CD4-positive, alpha-beta T cell treated with Interleukin-17A for 1 hour (primary cell): ENCODE measurements around the gene ST6GALNAC4.
A peak's percentile ranks its signal among the peaks of the same experiment; 100 is the strongest.

Source experiments
- DNase-seq: peaks from one replicate; pipeline ENCODE4 v3.0.0-alpha.2; 2020

ST6GALNAC4 gene

GRCh38 chr9:127945942-127946341, 29.1 kb upstream of the ST6GALNAC4 start:
- DNase-seq = no peak

- no peak for DNase-seq
Measured at GRCh38 chr9:127945338-127945737, 28.5 kb upstream of the ST6GALNAC4 start.

- DNase-seq = no peak
Measured at GRCh38 chr9:127944586-127945218, 27.9 kb upstream of the ST6GALNAC4 start.

DNA sequence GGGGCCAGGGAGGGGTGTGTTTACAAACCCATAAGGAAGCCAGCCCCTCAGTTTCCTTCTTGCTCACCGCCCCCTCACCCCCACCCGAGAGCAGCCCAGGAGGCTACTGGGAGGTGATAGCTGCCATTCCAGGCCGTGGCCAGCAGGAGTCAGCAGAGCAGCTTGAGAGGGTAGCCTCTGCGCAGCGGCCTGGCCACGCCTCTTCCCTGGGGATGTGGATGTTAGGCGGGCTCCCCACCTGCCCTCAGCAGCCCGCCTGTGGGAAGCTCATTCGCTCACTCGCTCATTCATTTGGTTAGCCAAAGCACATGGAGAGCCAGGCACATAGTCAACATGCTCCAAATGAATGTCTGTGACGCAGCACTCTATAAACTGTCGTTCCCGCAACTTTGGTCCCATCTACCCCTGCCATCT, 26.9 kb upstream of the ST6GALNAC4 start:
- DNase-seq = peak; percentile 76

DNA sequence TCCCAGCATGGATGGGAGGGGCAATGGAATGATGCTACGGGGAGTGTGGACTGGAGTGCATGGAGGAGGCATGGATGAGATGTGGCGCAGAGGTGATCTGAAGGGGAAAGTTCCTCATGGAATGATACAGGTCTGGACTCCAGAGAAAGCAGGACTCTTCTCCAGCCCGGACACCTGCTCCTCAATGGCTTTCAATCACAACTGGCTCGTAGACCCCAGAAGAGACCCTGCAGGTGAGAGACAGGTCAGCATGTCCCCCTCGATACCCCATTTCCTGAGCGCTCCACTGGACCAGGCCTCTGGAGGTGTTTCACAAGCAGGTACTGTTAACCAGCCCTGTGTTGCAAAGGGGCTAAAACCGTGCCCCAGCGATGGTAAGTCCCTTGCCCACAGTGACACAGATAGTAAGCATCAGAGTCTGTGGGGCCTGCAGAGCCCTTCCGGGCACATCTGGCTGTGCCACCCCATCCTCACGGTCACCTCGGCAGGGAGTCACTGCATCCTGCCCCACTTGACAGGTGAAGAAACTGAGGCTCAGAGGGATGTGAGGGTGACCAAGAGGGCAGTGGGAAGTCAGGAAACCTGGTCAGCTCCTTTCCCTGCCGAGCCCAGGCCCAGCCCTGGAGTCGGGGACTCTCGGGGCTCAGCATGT, 26.3 kb upstream of the ST6GALNAC4 start:
- no peak for DNase-seq

- DNase-seq = peak; percentile 61
Measured at GRCh38 chr9:127942216-127943010, 25.6 kb upstream of the ST6GALNAC4 start.

DNA sequence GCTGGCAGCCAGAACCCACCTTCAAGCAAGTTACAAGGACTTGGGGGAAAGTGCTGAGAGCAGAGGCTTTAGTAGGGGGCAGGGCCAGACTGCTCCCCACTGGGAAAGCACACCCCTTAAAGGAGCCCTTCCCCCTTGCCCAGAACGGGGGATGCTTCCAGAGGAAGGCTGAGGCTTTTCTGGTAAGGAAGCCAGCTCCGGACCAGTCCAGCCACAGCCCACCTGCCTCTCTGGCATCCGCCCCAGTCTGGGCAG, 25.0 kb upstream of the ST6GALNAC4 start:
- no peak for DNase-seq

DNA sequence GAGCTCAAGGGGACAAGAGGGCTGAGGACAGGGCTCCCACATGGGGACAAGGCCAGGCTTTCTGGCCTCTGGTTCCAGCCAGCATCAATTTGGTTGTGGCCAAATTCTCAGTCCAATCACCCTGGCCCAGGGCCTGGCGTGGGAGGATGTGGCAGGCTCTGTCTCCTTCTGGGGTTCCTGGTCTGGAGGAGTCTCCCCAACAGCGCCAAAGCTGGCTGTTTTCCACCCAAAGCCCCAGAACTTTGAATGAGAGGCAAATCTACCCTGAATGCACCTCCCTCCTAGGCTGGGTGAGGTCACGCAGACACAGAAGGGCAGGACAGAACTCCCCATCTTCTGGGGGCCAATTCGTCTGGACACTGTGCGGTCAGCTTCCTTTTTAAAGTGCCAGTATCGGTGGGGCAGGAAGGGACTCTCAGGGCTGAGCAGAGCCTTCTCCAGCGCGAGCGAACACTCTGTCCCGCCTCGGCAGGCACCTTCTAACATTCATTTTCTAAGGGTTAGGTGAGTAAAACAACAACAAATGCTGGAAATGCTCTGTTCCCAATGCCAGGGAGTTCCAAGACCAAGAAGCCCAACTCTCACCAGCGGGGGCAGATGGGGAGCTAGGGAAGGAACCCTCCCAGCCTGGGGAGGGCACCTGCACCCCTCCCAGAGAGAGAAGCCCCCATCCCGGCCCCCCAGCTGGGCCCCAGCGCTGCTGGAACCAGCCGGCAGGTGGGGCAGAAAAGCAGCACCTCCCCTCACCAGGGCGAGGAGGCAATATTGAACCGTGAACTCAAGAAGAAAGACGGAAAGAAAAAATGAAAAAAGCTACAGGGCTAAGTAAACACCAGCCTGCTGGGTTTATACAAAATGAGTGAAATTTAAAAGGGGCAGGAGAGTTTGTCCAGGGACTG, 24.5 kb upstream of the ST6GALNAC4 start:
- no peak for DNase-seq

DNA sequence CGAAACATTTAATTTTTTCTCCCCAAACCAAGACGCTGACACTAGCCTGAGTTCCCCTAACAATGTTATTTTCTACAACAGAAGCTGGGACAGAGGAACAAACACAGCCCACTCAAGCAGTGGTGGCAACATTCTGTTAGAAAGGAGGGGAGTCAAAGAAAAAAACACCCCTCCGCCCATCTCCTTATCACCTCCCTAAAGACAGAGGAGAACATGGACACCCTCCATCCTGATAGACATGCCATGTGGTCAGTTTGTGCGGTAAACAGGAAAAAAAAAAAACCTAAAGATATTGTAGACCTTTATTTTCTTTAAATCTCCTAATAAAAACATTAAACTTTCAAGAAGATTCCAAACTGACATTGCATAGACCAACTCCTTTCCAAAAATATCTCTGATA, 23.8 kb upstream of the ST6GALNAC4 start:
- DNase-seq = no peak

GRCh38 chr9:127938298-127938690, 21.5 kb upstream of the ST6GALNAC4 start:
- no peak for DNase-seq

GRCh38 chr9:127937388-127938297, 20.8 kb upstream of the ST6GALNAC4 start, which contains the start of gene DPM2:
TSS of gene DPM2 (minus strand) at chr9:127937854. CDS start at chr9:127937820, 34 bp downstream.
- DNase-seq = peak; percentile 86

GRCh38 chr9:127937056-127937387, 20.2 kb upstream of the ST6GALNAC4 start:
- no peak for DNase-seq

- no peak for DNase-seq
Measured at GRCh38 chr9:127936347-127936852, 19.6 kb upstream of the ST6GALNAC4 start.

DNA sequence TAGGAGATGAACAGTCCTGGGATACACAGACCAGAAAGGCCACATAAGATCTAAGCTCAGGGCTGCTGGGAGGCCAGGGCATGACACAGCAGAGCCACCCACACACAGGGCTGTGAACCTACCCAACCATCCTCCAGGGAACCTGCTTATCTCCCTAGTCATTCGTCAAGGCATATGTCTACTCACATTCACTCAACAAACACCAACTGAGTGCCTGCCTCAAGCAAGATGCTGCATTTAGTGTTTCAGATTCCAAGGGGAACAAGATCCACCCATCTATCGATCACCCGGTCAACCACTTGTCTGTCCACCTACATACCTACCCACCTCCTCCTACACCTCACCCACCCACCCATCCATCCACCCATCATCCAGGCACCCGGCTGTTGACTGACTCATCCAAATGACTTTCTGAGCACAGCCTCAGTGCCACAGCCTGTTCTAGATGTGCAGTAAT, 19.0 kb upstream of the ST6GALNAC4 start:
- no peak for DNase-seq

- DNase-seq = no peak
Measured at GRCh38 chr9:127934986-127935385, 18.1 kb upstream of the ST6GALNAC4 start.

DNA sequence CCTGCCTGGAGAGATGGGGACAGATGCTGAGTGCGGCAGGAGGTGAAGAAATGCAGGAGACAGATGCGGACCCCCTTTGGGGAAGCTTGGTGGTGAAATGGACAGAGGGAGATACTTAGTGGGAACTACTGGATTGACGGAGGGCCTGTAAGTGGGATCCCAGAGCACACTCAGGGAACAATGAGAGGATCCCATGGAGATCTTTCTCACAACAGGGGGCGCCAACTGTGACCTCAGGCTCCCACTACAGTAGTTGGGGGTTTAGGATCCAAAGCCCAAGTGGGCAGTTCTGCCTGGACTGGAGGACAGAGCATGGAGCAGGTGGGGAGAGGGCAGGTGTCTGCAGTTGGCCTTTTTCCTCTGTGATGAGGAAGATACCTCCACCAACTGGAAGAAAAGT, 17.4 kb upstream of the ST6GALNAC4 start:
- no peak for DNase-seq

DNA sequence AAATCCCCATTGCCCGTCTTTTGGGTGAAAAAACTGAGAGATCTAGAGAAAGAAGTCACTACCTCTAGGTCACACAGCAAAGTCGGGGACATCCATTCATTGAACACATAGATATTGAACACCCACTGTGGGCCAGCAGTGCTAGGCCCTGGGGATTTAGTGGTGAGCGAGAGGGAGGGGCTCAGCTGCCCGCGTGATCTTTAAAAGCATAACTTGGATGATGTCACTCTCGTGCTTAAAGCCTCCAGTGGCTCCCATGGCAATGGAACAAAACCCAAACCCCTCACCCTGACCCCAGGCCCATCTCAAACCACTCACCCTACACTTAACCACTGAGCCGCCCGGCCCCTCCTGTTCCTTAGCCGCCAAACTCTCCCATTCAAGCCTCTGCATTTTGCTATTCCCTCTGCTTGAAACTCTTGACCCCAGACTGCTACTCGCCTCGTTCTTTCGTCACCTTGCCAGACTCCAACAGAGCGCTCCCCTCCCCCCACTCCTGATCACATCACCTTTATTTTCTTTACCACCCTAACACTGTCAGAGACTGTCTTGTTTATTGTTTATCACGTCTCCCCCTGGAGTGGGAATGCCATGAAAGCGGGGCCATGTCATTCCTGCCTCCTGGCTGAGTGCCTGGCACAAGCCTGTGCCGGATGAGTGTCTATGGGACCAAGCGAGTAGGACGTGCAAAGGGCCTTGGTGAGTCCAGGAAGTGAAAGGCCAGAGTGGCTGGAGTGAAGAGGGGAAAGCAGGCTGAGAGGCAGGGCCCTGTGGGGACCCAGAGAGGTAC, 14.4 kb upstream of the ST6GALNAC4 start:
- DNase-seq = no peak

- peak; percentile 74 for DNase-seq
Measured at GRCh38 chr9:127930231-127931091, 13.6 kb upstream of the ST6GALNAC4 start, which contains the start of gene PIP5KL1. TSS of gene PIP5KL1 (minus strand) at chr9:127930777. CDS start at chr9:127930752, 25 bp downstream.

DNA sequence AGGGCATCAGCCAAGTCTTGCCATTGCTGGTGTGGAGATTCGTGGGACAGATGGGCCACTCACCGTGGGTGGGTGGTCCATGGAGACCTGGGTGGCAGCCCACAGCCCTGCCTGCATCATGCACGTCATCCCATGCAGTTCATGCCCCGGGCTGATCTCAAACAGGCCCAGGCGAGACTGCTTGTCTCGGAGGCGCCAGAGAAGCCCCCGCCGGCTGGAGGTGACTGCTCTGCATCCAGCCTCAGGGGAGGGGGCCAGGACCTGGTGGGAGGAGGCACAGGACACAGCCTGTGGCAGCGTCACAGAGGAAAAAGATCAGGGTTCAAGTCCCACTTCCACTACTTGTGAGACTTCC, 12.8 kb upstream of the ST6GALNAC4 start:
- no peak for DNase-seq
